H1 (cell line): ENCODE data around the gene CGN. TPM values are rescaled to one million over a fixed set of nuclear protein-coding genes. Genes with fewer than 3 reads are reported as not detected.

Experiments used
- EZH2 ChIP-seq: fragments of 200-600 bp; sonication (generic); IDR thresholded peaks from 2 replicates; pipeline ENCODE4 v1.7.1; 2012; ENCODE audit warnings: low read depth, mild to moderate bottlenecking, moderate library complexity, low read length, inconsistent platforms; ENCODE audit not compliant: severe bottlenecking
- NRF1 ChIP-seq: IDR thresholded peaks from 2 replicates; pipeline ENCODE4 v1.6.1; 2011; ENCODE audit warnings: mild to moderate bottlenecking, low read depth, low read length, improper control_type of control experiment
- polyA plus RNA-seq, 7 experiments: library from polyadenylated mRNA; depleted of rRNA in 3 of 7; stranded (reverse) in 5 of 7; unstranded in 2 of 7; fragments of >200 nt in 5 of 7; fragments of 200-250 nt in 2 of 7; gene quantifications; 1 replicate in 5 of 7; 2 replicates in 1 of 7; 4 replicates in 1 of 7; pipeline versions ENCODE4 v1.2.1 to v1.2.3, GENCODE V29; 2011 to 2013; ENCODE audit warnings: missing spikeins in 2 of 7, mixed read lengths in 2 of 7
- total RNA-seq: library from RNA; stranded (reverse); fragmentation: NEBNext Ultra II Directional; extraction: Animal tissue kit (Norgen Biotek cat#: 25700); gene quantifications from 2 replicates; pipeline ENCODE4 v1.2.1, GENCODE V29; 2021

CGN gene
- total and polyA plus RNA-seq, 2 of the 8 experiments (the other 6 are each of a cell fraction or from before 2014, with no cell fraction given), result 15.9 to 52.7 TPM

DNA sequence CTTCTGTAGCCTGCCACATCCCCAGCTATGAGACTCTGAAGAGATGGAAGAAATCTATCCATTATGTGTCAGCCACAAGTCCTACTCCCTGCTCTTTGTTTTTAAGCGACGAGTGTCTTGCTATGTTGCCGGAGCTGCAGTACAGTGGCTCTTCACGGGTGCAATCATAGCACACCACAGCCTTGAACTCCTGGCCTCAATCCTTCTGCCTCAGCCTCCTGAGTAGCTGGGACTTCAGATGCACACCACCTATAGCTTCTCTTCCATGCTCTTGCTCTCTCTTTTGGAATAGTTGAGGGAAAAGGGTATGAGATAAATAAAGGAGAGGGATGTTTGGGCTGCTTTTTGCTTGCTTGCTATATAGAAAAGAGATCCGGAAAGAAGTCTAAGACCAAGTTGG, 30.6 kb downstream of the CGN start (continued):
- TF ChIP-seq EZH2 (no peak), NRF1 (no peak)
